ACHN (cell line): ENCODE data around the gene BSN.
A peak's percentile ranks its signal among the peaks of the same experiment; 100 is the strongest.

Source experiments
- DNase-seq: peaks from one replicate; pipeline ENCODE4 v3.0.0-alpha.2; 2015
- in situ Hi-C: cut with HindIII; loops from 2 replicates; pipeline ENCODE4 v1.10.0; 2017; ENCODE audit warnings: low sequenced_read_pairs, low pct_ligation_motif_present, low pct_unique_long_range_greater_than_20kb

BSN gene, protein sequence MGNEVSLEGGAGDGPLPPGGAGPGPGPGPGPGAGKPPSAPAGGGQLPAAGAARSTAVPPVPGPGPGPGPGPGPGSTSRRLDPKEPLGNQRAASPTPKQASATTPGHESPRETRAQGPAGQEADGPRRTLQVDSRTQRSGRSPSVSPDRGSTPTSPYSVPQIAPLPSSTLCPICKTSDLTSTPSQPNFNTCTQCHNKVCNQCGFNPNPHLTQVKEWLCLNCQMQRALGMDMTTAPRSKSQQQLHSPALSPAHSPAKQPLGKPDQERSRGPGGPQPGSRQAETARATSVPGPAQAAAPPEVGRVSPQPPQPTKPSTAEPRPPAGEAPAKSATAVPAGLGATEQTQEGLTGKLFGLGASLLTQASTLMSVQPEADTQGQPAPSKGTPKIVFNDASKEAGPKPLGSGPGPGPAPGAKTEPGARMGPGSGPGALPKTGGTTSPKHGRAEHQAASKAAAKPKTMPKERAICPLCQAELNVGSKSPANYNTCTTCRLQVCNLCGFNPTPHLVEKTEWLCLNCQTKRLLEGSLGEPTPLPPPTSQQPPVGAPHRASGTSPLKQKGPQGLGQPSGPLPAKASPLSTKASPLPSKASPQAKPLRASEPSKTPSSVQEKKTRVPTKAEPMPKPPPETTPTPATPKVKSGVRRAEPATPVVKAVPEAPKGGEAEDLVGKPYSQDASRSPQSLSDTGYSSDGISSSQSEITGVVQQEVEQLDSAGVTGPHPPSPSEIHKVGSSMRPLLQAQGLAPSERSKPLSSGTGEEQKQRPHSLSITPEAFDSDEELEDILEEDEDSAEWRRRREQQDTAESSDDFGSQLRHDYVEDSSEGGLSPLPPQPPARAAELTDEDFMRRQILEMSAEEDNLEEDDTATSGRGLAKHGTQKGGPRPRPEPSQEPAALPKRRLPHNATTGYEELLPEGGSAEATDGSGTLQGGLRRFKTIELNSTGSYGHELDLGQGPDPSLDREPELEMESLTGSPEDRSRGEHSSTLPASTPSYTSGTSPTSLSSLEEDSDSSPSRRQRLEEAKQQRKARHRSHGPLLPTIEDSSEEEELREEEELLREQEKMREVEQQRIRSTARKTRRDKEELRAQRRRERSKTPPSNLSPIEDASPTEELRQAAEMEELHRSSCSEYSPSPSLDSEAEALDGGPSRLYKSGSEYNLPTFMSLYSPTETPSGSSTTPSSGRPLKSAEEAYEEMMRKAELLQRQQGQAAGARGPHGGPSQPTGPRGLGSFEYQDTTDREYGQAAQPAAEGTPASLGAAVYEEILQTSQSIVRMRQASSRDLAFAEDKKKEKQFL (N-terminal part only)

GRCh38 chr3:49553692-49554632, at the start of gene BSN:
Gene BSN (plus strand): TSS chr3:49554477. CDS start chr3:49554603, 126 bp downstream.
- in situ Hi-C loops: no loop called here
- peak; percentile 86 for DNase-seq

DNA sequence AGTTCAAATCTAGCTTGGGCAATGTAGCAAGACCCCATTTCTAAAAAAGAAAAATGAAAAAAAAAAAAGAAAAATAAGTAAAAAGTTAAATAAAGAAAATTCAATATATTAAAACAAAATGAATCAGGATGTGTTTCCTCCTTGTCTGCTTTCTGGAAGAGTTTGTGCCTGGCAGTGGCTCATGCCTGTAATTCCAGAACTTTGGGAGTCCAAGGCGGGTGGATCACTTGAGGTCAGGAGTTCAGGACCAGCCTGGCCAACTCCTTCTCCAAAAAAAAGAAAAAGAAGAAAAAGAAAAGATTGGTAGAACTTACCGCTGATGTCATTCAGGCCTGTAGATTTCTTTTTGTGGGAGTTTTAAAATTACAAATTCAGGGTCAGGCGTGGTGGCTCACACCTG, 47.4 kb upstream of the BSN start:
- DNase-seq: no peak
- in situ Hi-C loops: no loop called here

GRCh38 chr3:49509028-49509561, 45.2 kb upstream of the BSN start:
- in situ Hi-C loops: no loop called here
- no peak for DNase-seq

DNA sequence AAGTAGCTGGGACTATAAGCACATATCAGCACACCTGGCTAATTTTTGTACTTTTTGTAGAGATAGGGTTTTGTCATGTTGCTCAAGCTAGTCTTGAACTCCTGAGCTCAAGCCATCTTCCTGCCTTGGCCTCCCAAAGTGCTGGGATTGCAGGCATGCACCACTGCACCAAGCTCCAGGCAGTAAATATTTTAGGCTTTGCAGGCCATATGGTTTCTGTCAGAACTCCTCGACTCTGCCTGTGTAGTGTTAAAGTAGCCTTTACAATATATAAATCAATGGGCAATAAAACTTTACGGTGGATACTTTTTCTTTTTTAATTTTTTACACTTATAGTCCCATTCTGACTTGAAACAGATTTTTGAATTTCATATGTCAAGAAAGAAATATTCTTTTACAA, 42.6 kb upstream of the BSN start:
- in situ Hi-C loops: no loop called here
- DNase-seq: no peak

GRCh38 chr3:49512781-49513355, 41.4 kb upstream of the BSN start:
- no peak for DNase-seq
- in situ Hi-C loops: no loop called here

DNA sequence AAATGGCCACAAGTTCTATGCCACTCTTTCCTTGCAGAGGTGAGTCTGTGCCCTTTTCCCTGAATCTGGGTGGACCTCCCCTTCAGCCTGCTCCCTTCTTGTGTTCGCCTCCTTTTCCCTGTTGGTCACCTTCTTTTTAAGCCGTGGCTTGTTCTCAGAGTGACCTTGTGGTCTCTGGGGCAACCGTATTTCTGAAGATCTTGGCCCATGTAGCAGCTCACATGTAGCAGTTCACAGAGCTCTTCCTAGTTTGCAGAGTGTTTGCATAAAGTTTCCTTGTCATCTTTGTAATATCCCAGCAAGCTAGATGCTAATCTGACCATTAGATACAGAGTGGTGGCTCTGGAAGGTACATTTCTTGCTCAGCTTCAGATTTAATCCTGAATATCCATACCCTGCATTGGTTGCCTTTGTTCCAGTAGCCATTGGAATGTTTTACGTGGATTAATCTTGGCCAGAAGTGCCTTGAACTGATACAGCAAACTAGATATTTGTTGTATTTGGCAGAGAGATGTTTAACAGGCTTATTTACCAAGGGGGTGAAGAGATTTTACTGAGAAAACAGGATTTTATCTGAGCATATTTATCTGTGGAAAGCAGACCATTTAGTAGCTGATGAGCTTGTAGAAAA, 40.7 kb upstream of the BSN start:
- no peak for DNase-seq

GRCh38 chr3:49518016-49518415, 36.3 kb upstream of the BSN start:
- in situ Hi-C loops: no loop called here

More for the DNA sequence above, 40.7 kb upstream of the BSN start:
- in situ Hi-C loops: no loop called here

DNA sequence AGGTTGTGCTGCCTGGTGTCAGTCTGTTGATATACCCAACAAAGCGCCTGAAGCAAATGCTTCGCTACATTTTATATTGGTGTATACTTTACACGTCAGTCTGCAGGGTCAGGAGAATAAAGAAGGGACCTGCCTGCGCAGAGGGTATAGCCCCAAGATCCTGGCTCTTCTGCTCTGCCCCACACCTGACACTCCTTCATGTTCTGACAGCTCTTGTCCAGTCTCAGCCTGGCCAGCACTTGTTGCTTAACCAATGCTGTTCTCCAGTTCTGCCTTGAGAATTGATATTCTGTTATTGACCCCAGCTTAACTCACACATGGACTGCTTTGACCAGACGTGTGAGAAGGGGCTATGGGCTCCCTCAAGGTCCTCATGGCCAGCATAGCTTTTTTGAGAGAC, 35.8 kb upstream of the BSN start:
- DNase-seq: no peak
- in situ Hi-C loops: no loop called here

More at GRCh38 chr3:49518016-49518415, 36.3 kb upstream of the BSN start:
- no peak for DNase-seq

- DNase-seq: no peak
Observed at GRCh38 chr3:49519296-49519695, 35.0 kb upstream of the BSN start.

GRCh38 chr3:49519916-49520385, 34.3 kb upstream of the BSN start:
- no peak for DNase-seq
- in situ Hi-C loops: no loop called here

More at GRCh38 chr3:49519296-49519695, 35.0 kb upstream of the BSN start:
- in situ Hi-C loops: no loop called here

DNA sequence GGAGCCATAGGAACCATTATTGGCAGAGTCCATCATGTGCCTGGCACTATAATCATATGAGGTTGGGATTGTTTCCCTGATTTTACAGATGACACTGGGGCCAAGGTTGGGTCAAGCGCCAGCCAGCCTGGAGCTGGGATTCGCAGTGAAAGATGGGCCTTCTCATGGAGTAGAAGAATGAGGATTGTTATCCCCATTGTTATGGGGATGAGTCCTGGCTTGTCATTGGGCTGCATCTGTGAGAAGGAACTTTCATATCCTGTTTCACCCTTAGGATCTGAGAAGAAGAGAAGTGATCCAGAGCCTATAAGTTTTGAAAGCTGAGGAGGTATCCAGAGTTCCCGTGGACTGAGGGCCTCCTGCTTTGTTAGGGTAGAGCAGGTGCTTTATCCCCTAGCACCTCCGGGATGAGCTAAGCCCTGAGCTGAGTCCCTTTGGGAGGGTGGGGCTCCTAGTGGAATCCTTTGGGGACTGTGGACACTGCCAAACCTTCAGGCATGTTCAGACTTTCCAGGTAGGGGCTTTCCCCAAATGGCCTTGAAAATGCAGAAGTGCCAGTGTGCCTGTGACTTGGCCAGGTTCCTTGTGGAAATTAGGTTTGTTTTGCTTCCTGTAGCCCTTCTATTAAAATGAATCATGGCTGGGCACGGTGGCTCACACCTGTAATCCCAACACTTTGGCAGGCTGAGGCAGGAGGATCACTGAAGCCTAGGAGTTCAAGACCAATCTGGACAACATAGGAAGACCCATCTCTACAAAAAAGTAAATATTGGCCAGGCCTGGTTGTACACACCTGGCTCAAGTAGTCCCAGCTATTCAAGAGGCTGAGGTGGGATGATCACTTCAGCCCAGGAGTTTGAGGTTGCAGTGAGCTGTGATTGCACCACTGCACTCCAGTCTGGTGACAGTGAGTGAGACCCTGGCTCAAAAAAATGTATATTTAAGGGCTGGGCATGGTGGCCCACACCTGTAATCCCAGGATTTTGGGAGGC, 30.2 kb upstream of the BSN start:
- DNase-seq: no peak
- in situ Hi-C loops: no loop called here

GRCh38 chr3:49529567-49529966, 24.7 kb upstream of the BSN start:
- no peak for DNase-seq
- in situ Hi-C loops: no loop called here

- DNase-seq: no peak
- in situ Hi-C loops: no loop called here
Observed at GRCh38 chr3:49530231-49530630, 24.0 kb upstream of the BSN start.

GRCh38 chr3:49530701-49531100, 23.6 kb upstream of the BSN start:
- DNase-seq: no peak
- in situ Hi-C loops: no loop called here

- no peak for DNase-seq
- in situ Hi-C loops: no loop called here
Observed at GRCh38 chr3:49531218-49531617, 23.1 kb upstream of the BSN start.

DNA sequence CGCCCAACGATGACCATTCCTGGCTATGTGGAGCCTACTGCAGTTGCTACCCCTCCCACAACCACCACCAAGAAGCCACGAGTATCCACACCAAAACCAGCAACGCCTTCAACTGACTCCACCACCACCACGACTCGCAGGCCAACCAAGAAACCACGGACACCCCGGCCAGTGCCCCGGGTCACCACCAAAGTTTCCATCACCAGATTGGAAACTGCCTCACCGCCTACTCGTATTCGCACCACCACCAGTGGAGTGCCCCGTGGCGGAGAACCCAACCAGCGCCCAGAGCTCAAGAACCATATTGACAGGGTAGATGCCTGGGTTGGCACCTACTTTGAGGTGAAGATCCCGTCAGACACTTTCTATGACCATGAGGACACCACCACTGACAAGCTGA, 22.6 kb upstream of the BSN start:
- DNase-seq: no peak
- in situ Hi-C loops: no loop called here
